DOHH2 (cell line): Measurements from ENCODE around the gene SEC14L2.
A peak's percentile ranks its signal among the peaks of the same experiment; 100 is the strongest.

ENCODE experiments used
- CTCF ChIP-seq: fragments of 200-600 bp; sonication (generic); IDR thresholded peaks from one replicate; pipeline ENCODE4 v1.5.1; 2014; ENCODE audit warnings: antibody characterized with exemption, mild to moderate bottlenecking, low read depth, low read length; ENCODE audit not compliant: poor library complexity, severe bottlenecking
- EZH2phosphoT487 ChIP-seq: fragments of 200-600 bp; sonication (generic); IDR thresholded peaks from 2 replicates; pipeline ENCODE4 v1.6.1; 2017; ENCODE audit warnings: borderline replicate concordance, mild to moderate bottlenecking, antibody characterized with exemption, low read length, moderate library complexity, mixed read lengths

GRCh38 chr22:30426388-30427353, 29.9 kb downstream of the SEC14L2 start:
- TF ChIP-seq CTCF (peak; percentile 82), EZH2phosphoT487 (no peak)
